LNCAP (cell line): ENCODE results near the gene APPL2.

Experiments used
- TF ChIP-seq, protein P1 (sequence below): fragments of 450-650 bp; IDR thresholded peaks from 2 replicates; pipeline ENCODE4 v1.5.1; 2017; ENCODE audit warnings: mild to moderate bottlenecking

Gene APPL2

DNA sequence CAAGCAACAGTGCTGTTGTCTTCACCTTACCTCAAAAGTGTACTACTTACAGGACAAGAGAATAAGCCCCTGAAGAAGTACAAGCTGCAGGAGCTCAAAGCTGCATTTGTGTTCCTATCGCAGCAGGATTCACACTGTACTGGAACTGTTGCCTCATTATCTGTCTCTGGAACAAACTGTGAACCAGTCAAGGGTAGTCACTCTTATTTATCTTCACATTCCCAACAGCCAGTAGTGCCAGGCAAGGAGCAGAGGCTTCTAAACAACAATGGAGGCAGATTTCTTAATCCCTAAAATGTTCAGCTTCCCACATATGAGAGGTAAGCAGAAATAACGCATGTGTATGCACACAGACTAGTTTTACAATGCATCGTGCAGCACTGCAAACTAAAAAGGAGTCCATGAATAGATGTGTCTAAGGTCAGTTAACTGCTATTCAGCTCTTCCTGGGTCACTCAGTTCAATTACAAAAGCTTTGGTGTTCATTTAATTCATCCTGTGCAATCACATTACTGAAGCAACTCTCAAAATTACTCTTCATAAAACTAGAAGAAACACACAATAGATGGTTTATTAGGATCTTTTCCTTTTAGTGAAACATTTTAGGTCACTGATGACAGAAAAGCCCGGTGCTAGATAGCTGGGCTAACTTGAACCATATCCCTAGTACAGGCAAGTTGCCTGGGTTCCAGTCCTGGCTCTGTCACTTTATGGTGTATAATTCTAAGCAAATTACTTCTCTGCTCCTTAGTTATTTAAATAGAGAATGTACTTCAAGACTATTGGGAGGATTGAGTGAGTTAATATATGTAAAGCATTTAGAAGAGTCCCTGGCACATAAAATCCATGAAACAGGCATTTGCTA is 2.7 kb downstream of the APPL2 start:
- TF ChIP-seq, protein P1, sequence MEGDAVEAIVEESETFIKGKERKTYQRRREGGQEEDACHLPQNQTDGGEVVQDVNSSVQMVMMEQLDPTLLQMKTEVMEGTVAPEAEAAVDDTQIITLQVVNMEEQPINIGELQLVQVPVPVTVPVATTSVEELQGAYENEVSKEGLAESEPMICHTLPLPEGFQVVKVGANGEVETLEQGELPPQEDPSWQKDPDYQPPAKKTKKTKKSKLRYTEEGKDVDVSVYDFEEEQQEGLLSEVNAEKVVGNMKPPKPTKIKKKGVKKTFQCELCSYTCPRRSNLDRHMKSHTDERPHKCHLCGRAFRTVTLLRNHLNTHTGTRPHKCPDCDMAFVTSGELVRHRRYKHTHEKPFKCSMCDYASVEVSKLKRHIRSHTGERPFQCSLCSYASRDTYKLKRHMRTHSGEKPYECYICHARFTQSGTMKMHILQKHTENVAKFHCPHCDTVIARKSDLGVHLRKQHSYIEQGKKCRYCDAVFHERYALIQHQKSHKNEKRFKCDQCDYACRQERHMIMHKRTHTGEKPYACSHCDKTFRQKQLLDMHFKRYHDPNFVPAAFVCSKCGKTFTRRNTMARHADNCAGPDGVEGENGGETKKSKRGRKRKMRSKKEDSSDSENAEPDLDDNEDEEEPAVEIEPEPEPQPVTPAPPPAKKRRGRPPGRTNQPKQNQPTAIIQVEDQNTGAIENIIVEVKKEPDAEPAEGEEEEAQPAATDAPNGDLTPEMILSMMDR: no peak

DNA sequence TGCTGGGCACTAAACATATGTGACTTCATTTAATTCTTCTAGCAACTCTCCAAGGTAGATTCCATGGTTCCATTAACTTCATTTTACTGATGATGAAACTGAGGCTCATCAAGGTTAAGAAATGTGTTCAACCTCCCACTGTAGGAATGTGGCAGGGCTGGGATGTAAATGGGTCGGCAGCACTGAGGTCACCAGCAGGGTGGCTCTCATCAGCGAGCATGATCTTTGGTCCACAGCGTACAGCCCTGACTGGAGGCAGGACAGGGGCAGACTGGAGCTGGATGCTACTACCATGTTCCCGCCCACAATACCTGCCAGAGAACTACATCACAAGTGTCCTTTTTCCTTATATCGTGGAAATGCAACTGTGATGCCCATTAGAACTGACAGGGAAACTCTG is 4.6 kb downstream of the APPL2 start:
- TF ChIP-seq, protein P1: no peak

DNA sequence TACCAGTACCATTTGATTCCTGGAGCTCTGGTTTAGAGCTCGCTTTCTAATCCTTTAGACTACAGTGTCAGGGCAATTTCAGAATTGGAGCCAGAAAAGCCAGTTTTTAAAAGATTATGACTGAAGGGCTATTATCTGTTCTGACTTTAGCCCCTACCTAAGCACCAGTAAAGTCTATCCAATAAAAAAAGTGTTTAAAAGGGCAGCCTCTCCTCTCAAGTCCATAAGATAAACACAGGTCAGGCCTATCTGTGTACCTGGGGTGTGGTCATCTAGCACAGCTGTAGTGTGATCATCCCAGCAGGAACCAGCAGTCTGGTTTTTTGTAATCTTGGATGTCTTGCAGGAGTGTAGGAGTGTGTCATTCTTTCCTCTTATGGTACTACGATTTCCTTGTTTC is 6.6 kb downstream of the APPL2 start:
- TF ChIP-seq, protein P1: no peak

- TF ChIP-seq, protein P1: no peak
These were observed 7.0 kb downstream of the APPL2 start for GRCh38 chr12:105228966-105229365.

- TF ChIP-seq, protein P1: no peak
These were observed 7.5 kb downstream of the APPL2 start for GRCh38 chr12:105228494-105228893.

GRCh38 chr12:105227879-105228278 is 8.1 kb downstream of the APPL2 start:
- TF ChIP-seq, protein P1: no peak

- TF ChIP-seq, protein P1: no peak
These were observed 9.8 kb downstream of the APPL2 start for GRCh38 chr12:105226219-105226618.
